Stimulated activated CD4-positive, alpha-beta T cell treated with anti-CD3 and anti-CD28 coated beads, Interleukin-4, amount 100 ng/mL, for 48 hours (primary cell): Measurements from ENCODE around the gene CDK5R1.
"Not testable (repeated sequence)": the region's sequence is repeated elsewhere in the genome, so short reads cannot be mapped to it uniquely, and the experiment has no call there.

Source experiments
- DNase-seq, 2 donors: peaks; one replicate each; pipeline ENCODE4 v3.0.0-alpha.2; 2020; ENCODE audit warnings: low read depth in 2 of 2

CDK5R1 gene

GRCh38 chr17:32486701-32487472 lies at the start of gene CDK5R1:
Gene CDK5R1 (plus strand): TSS chr17:32486993. CDS start chr17:32487621, 628 bp downstream.
- DNase-seq, result peak; percentile 61 to 69

DNA sequence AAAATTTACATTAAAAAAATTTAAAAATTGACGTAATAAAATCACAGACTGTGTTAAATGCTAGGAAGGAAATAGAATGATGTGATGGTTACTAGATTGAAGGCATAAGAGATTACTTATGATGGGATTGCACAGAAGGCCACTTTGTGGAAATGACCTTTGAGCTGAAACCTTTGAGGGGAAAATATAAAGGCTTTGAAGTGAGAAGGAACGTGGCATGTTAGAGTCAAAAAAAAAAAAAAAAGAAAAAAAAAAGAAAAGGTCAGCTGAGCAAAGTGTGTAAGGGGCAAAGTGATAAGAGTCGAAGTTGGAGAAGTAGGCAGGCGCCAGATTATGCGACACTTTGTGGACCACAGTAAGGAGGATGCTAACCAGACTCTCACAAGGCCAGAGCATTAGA lies 46.1 kb upstream of the CDK5R1 start:
- no peak for DNase-seq

DNA sequence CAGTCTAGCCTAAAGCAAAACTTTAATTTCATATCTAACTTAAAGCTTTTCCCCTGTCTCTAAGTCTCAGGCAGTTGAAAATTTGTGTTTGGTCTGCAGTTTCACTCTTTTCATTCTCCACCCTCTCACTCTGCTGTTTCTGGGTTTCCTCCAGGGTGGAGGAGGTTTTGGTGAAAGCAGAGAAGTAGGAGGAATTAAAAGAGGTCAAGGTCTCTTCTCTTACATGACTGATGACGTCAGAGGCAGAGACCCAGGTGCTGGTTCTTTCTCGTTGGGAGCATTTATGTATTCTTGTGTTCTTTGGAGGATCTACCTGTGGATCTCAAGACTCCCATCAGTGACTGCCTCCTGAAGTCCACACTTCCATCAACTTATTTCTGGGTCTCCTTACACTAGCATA lies 44.9 kb upstream of the CDK5R1 start:
- DNase-seq, result no peak

GRCh38 chr17:32443827-32444300 lies 42.9 kb upstream of the CDK5R1 start:
- no peak for DNase-seq

DNA sequence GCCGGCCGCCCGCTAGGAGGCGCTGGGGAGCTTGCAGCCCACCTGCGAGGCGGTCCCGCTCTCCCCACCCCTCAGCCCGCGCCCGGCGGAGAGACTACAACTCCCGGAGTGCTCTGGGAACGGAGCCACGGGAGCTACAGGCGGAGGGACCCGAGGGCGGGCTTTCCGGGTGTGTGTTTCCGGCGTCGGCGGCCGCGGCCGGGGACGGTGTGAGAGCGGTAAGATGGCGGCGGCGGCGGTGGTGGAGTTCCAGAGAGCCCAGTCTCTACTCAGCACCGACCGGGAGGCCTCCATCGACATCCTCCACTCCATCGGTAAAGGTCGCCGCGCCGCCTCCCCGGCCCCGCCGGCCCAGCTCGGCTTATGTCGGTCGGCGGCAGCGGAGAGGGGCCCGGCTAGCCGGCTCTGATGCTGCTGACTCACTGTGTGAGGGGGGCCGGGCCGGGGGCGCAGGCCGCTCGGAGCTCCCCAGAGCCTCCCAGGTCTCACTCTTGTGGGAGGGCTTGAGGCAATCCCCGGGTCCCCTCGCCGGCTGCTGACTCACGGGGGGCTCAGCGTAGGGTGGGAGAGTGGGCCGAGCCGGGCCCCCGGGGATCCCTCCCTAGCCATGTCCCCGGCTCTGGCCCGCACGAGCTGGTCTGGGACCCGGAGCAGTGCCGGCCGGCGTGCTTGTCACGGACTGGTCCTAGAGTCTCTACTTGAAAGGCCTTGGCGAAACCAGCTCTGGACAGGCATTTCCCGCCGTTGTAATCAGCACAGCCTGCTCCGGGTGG lies 42.3 kb upstream of the CDK5R1 start, which contains the start of gene PSMD11:
Gene PSMD11, plus strand, starts transcription at position 210 of the 773 bp plus-strand sequence. Its CDS starts 14 bp downstream, at position 224.
- DNase-seq, result peak; percentile 99

- DNase-seq, result peak; percentile 19 to 21
Measured at GRCh38 chr17:32445074-32445415, 41.7 kb upstream of the CDK5R1 start.

- DNase-seq, result no peak
Measured at GRCh38 chr17:32445497-32445896, 41.3 kb upstream of the CDK5R1 start.

- DNase-seq, result no peak
Measured at GRCh38 chr17:32445971-32446370, 40.8 kb upstream of the CDK5R1 start.

- no peak for DNase-seq
Measured at GRCh38 chr17:32446949-32447348, 39.8 kb upstream of the CDK5R1 start.

- no peak for DNase-seq
Measured at GRCh38 chr17:32449963-32450362, 36.8 kb upstream of the CDK5R1 start.

DNA sequence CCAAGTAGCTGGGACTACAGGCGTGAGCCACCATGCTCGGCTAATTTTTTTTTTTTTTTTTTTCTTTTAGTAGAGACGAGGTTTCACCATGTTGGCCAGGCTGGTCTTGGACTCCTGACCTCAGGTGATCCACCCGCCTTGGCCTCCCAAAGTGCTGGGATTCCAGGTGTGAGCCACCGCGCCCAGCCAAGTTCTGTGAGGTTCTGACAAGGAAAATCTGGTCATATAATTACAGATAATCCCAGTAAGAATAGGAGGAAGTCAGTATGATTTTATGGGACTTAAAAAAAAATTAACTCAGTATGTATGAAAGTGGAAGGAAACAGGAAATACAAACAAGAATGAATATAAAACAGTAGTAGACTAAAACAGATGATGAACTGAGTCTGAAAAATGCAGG lies 36.4 kb upstream of the CDK5R1 start:
- not testable (repeated sequence) for DNase-seq

DNA sequence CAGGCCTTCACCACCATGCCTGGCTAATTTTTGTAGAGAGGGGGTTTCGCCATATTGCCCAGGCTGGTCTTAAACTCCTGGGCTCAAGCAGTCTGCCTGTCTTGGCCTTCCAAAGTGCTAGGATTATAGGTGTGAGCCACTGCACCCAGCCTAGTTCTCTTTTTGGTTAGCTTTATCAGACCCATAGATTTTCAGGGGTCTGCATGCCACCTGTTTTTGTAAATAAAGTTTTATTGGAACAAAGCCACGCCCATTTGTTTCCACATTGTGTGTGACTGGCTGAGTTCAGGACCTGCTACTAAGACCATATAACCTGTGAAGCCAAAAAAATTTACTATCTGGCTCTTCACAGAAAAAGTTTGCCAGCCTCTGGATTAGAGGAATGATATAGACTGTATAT lies 34.9 kb upstream of the CDK5R1 start:
- DNase-seq, result no peak

GRCh38 chr17:32452281-32452680 lies 34.5 kb upstream of the CDK5R1 start:
- no peak for DNase-seq

DNA sequence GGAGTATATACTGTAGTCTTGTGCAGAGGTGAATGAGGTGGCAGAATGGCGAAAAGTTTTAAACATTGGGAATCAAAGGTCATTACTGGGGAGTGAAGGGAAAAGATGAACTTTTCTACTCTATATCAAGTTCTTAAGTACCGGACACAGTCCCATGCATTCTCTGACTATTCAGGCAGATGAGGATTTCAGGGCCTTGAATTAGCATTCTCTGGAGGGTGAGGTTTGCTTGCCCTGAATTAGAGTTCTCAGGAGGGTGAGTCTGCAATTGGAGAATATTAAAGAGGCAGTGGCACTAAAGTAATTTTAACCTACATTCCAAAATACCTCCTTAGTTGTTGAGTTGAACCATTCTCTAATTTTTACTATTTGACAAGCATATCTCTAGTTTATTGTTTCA lies 33.4 kb upstream of the CDK5R1 start:
- DNase-seq, result no peak

DNA sequence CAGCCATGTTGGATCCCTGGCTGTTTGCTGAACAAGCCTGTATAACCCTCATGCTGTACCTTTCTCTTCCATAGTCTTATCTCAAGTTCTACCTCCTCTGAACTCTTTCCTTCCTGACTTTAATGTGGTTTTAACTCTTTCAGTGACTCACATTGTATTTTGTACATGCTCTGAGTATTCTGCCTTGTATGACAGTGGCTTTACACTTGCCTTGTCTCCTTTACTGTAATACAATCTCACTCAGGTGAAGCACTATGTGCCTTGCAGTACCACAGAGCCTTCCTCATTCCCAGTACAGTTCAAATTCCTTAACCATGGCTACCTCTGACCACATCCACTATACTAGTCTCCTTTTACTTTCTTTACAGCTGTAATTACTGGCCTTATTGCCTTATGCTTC lies 28.4 kb upstream of the CDK5R1 start:
- no peak for DNase-seq

- no peak for DNase-seq
Measured at GRCh38 chr17:32460054-32460453, 26.7 kb upstream of the CDK5R1 start.

GRCh38 chr17:32461498-32461852 lies 25.3 kb upstream of the CDK5R1 start:
- DNase-seq, result no peak

GRCh38 chr17:32461853-32462617 lies 24.8 kb upstream of the CDK5R1 start:
- peak; percentile 59 to 65 for DNase-seq

DNA sequence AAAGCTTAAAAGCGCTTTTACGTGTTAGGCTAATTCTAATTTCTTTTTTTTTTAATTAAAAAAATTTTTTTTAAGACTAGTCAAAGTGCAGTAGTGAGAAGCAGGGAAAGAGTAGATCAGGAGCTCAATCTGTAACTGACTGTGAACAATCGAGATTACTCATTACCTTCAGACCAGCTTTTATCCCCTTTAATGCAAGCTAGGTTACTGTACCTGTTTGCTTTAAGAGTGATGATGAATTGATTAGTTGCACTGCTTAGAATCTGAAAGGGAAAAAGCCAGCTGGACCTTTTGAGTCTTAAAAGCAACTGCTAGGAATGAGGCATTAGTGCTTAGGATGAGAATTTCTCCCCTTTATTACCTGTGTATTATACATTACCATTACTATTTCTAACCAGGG lies 23.5 kb upstream of the CDK5R1 start:
- no peak for DNase-seq

DNA sequence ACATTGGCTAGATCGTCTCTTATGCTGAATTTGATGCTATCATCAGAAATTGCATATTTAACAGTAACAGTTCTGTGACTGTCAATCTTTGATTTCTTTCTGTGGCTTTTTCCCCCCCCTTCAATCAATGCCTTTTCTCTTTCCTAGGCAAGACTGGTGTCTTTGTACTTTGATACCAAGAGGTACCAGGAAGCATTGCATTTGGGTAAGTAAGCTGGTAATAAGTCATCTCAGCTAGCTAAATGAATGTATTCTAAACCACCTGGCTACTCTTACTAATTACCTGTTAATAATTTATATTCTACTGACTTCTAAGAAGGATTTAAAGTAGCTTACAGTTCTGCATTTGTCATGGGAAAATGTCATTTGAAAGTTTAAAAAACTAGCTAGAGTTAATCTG lies 22.4 kb upstream of the CDK5R1 start:
- DNase-seq, result no peak

DNA sequence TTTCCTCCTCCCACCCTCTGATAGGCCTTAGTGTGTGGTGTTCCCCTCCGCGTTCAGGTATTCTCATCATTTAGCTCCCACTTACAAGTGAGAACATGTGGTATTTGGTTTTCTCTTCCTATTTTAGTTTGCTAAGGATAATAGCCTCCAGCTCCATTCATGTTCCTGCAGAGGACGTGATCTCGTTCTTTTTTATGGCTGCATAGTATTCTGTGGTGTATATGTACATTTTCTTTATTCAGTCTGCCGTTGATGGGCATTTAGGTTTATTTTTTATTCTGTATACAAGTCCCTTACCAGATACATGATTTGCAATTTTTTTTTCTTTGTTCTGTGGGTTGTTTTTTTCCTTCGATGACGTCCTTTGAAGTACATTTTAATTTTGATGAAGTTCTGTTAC lies 18.8 kb upstream of the CDK5R1 start:
- DNase-seq, result no peak

GRCh38 chr17:32470405-32471167 lies 16.2 kb upstream of the CDK5R1 start:
- no peak for DNase-seq
